ENCODE data around the gene CDC37. TPM values are rescaled to one million over a fixed set of nuclear protein-coding genes. Genes with fewer than 3 reads are reported as not detected.

Gene CDC37
- polyA plus RNA-seq, 3 donors: 166 to 183 (median 170) TPM

GRCh38 chr19:10365518-10365917 is 37.8 kb downstream of the CDC37 start:
- no peak for DNase-seq

GRCh38 chr19:10364644-10365043 is 38.7 kb downstream of the CDC37 start:
- no peak for DNase-seq

GRCh38 chr19:10363789-10364281 is 39.5 kb downstream of the CDC37 start:
- DNase-seq: no peak

GRCh38 chr19:10362259-10362658 is 41.1 kb downstream of the CDC37 start:
- no peak for DNase-seq

- DNase-seq: no peak
Measured at GRCh38 chr19:10361569-10362011, 41.8 kb downstream of the CDC37 start.

- DNase-seq: no peak
Measured at GRCh38 chr19:10356431-10356830, 46.9 kb downstream of the CDC37 start.

- DNase-seq: peak; percentile 52
Measured at GRCh38 chr19:10353793-10354391, 49.5 kb downstream of the CDC37 start.

- peak; percentile 65 for DNase-seq
Measured at GRCh38 chr19:10352764-10353671, 50.3 kb downstream of the CDC37 start.

- no peak for DNase-seq
Measured at GRCh38 chr19:10346509-10346908, 56.8 kb downstream of the CDC37 start.

GRCh38 chr19:10344780-10345179 is 58.6 kb downstream of the CDC37 start:
- DNase-seq: no peak

GRCh38 chr19:10343495-10343894 is 59.8 kb downstream of the CDC37 start:
- no peak for DNase-seq

Other genes starting within 250 kb of the CDC37 start
- gene DNMT1, start 208.6 kb downstream of the CDC37 start, polyA plus RNA-seq (ENCODE audit: insufficient read length in 3 of 3): 100 to 1,000 TPM; 102 to 125 (median 107) TPM
- 10 to 100 TPM; 12.1 to 13.5 (median 12.3) TPM for gene S1PR2, start 172.2 kb downstream of the CDC37 start, polyA plus RNA-seq (ENCODE audit: insufficient read length in 3 of 3)
- 10 to 100 TPM; 47.5 to 58.3 (median 58.1) TPM for gene MRPL4, start 151.3 kb downstream of the CDC37 start, polyA plus RNA-seq (ENCODE audit: insufficient read length in 3 of 3)
- 1 to 10 TPM; 5.0 to 6.6 (median 5.6) TPM for gene ICAM1, start 132.4 kb downstream of the CDC37 start, polyA plus RNA-seq (ENCODE audit: insufficient read length in 3 of 3)
- under 1 TPM; 0.49 to 0.62 (median 0.53) TPM for gene ICAM4, start 116.6 kb downstream of the CDC37 start, polyA plus RNA-seq (ENCODE audit: insufficient read length in 3 of 3)
- gene ICAM5, start 113.6 kb downstream of the CDC37 start, polyA plus RNA-seq (ENCODE audit: insufficient read length in 3 of 3): under 1 TPM in 2 of 3 donors, not detected in 1; 0.10 to 0.17 TPM
- gene ZGLP1, start 93.7 kb downstream of the CDC37 start, polyA plus RNA-seq (ENCODE audit: insufficient read length in 3 of 3): 10 to 100 TPM in 1 of 3 donors, 1 to 10 TPM in 2; 5.8 to 10.2 (median 7.5) TPM
- 10 to 100 TPM; 18.9 to 25.4 (median 22.1) TPM for gene FDX2, start 87.5 kb downstream of the CDC37 start, polyA plus RNA-seq (ENCODE audit: insufficient read length in 3 of 3)
- 10 to 100 TPM; 31.9 to 43.4 (median 37.1) TPM for gene RAVER1, start 70.0 kb downstream of the CDC37 start, polyA plus RNA-seq (ENCODE audit: insufficient read length in 3 of 3)
- gene ICAM3, start 63.9 kb downstream of the CDC37 start, polyA plus RNA-seq (ENCODE audit: insufficient read length in 3 of 3): 10 to 100 TPM in 1 of 3 donors, 1 to 10 TPM in 2; 8.6 to 10.0 (median 9.9) TPM
- gene TYK2, start 23.0 kb downstream of the CDC37 start, polyA plus RNA-seq (ENCODE audit: insufficient read length in 3 of 3): 100 to 1,000 TPM; 115 to 155 (median 151) TPM
- 1 to 10 TPM; 2.0 to 2.6 (median 2.1) TPM for gene PDE4A, start 17.0 kb upstream of the CDC37 start, polyA plus RNA-seq (ENCODE audit: insufficient read length in 3 of 3)
- 10 to 100 TPM; 73.5 to 81.5 (median 74.1) TPM for gene KEAP1, start 99.8 kb upstream of the CDC37 start, polyA plus RNA-seq (ENCODE audit: insufficient read length in 3 of 3)
- gene S1PR5, start 113.9 kb upstream of the CDC37 start, polyA plus RNA-seq (ENCODE audit: insufficient read length in 3 of 3): 1 to 10 TPM; 1.2 to 1.4 (median 1.2) TPM
- gene ATG4D, start 140.4 kb upstream of the CDC37 start, polyA plus RNA-seq (ENCODE audit: insufficient read length in 3 of 3): 10 to 100 TPM; 34.8 to 39.1 (median 35.1) TPM
- gene KRI1, start 162.5 kb upstream of the CDC37 start, polyA plus RNA-seq (ENCODE audit: insufficient read length in 3 of 3): 10 to 100 TPM; 31.4 to 39.5 (median 38.4) TPM
- 10 to 100 TPM in 1 of 3 donors, 1 to 10 TPM in 2; 8.5 to 12.4 (median 8.9) TPM for gene CDKN2D, start 165.4 kb upstream of the CDC37 start, polyA plus RNA-seq (ENCODE audit: insufficient read length in 3 of 3)
- gene AP1M2, start 183.8 kb upstream of the CDC37 start, polyA plus RNA-seq (ENCODE audit: insufficient read length in 3 of 3): 10 to 100 TPM; 43.2 to 60.3 (median 58.5) TPM
- 100 to 1,000 TPM; 184 to 215 (median 189) TPM for gene SLC44A2, start 222.0 kb upstream of the CDC37 start, polyA plus RNA-seq (ENCODE audit: insufficient read length in 3 of 3)

Measured in renal pelvis (tissue), 4 donors.